Measurements from ENCODE around the gene FNDC4.

- TF ChIP-seq CTCF (IDR thresholded peaks at IDR 0.05): no peak
- TF ChIP-seq POLR2A (IDR thresholded peaks at IDR 0.05): no peak
Measured at GRCh38 chr2:27509326-27509725, 14.3 kb upstream of the FNDC4 start.

All from uterus (tissue), 2 donors.